Measurements from ENCODE around the gene SATB2. TPM values are rescaled to one million over a fixed set of nuclear protein-coding genes. Genes with fewer than 3 reads are reported as not detected.

Gene SATB2
- total and polyA plus RNA-seq, 9 donors, result 0.92 to 6.3 (median 3.8) TPM

DNA sequence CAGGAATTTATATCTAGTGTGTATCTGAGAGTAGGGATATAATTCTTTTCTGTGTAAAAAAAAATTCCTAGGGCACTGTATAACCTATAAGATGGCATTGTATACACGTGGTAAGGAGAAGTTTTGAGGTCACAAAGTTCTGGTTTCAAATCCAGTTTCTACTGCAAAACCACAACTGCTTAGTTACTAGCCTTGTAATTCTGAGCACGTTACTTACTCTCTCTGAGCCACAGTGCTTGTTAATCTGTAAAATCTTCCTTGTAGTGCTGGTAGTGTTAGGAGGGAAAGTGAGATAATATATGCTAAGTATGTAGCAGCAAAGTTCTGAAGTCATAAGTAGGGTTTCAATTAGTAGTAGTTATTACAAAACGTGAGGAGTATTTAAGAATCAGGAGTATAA, 175.4 kb downstream of the SATB2 start:
- no peak for DNase-seq
- intact Hi-C loops (cut with DNase I), result no loop called here
- TF ChIP-seq POLR2A (IDR thresholded peaks at IDR 0.05), result no peak
- TF ChIP-seq, protein P1, sequence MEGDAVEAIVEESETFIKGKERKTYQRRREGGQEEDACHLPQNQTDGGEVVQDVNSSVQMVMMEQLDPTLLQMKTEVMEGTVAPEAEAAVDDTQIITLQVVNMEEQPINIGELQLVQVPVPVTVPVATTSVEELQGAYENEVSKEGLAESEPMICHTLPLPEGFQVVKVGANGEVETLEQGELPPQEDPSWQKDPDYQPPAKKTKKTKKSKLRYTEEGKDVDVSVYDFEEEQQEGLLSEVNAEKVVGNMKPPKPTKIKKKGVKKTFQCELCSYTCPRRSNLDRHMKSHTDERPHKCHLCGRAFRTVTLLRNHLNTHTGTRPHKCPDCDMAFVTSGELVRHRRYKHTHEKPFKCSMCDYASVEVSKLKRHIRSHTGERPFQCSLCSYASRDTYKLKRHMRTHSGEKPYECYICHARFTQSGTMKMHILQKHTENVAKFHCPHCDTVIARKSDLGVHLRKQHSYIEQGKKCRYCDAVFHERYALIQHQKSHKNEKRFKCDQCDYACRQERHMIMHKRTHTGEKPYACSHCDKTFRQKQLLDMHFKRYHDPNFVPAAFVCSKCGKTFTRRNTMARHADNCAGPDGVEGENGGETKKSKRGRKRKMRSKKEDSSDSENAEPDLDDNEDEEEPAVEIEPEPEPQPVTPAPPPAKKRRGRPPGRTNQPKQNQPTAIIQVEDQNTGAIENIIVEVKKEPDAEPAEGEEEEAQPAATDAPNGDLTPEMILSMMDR (IDR thresholded peaks at IDR 0.05), result no peak
- no peak for TF ChIP-seq EP300 (IDR thresholded peaks at IDR 0.05)
- H3K4me3 ChIP-seq, result no peak overlapping the region
- H3K4me1 ChIP-seq (ENCODE audit: insufficient read depth), result no peaks in the 10 kb centered on the region
- no peaks in the 10 kb centered on the region for H3K36me3 ChIP-seq
- WGBS, 3 donors, result 75 to 81% (median 76%) methylated on average over 3 of the region's 3 CpGs
- H3K27ac ChIP-seq, result no peak overlapping the region
- H3K27me3 ChIP-seq, result no peaks in the 10 kb centered on the region
- no peaks in the 10 kb centered on the region for H3K9me3 ChIP-seq

DNA sequence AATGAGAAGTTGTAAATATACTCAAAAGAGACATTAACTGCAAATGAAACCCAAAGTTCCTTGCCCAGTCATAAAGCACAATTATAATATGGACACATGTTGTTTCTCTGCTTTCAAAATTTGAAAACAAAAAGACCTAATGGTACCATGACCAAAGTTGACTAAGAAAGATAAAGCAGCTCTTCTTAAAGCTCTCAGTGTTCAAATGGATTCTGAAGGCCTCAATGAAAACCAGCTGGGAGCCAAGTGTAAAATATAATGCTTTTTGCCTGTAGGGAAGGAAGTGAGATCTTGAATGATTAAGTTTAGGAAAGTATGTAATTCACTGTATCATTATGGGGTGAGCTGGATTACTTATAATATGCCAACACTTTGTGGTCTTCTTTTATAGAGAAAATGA, 178.6 kb downstream of the SATB2 start:
- TF ChIP-seq POLR2A (IDR thresholded peaks at IDR 0.05), result no peak
- no peak for TF ChIP-seq EP300 (IDR thresholded peaks at IDR 0.05)
- Histone ChIP-seq H3K4me1 (ENCODE audit: insufficient read depth) (no peaks in the 10 kb centered on the region), H3K9me3 (no peaks in the 10 kb centered on the region), H3K4me3 (no peak overlapping the region), H3K36me3 (no peaks in the 10 kb centered on the region), H3K27me3 (no peaks in the 10 kb centered on the region), H3K27ac (no peak overlapping the region)
- intact Hi-C loops (cut with DNase I), result no loop called here
- DNase-seq, result no peak

DNA sequence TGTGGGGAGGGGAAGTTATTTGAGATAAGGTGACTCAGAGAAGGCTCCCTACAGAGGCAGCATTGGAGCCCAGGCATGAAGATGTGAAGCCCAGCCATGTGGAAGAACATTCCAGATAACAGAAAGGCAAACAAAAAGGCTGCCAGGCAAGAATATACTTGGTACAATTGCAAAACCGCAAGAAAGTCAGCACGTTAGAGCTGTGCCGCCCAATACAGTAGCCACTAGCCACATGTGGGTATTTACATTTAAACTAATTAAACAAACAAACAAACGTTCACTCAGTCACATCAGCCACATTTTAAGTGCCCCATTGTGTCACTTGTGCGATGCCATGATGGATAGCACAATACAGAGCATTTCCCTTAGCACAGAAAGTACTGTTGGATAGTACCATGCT, 179.6 kb downstream of the SATB2 start:
- Histone ChIP-seq H3K4me3 (no peak overlapping the region), H3K36me3 (no peaks in the 10 kb centered on the region), H3K4me1 (ENCODE audit: insufficient read depth) (no peaks in the 10 kb centered on the region), H3K27me3 (no peaks in the 10 kb centered on the region), H3K9me3 (no peaks in the 10 kb centered on the region), H3K27ac (no peak overlapping the region)
- 77 to 81% (median 79%) methylated on average over 5 of the region's 5 CpGs for WGBS, 3 donors
- no peak for TF ChIP-seq EP300 (IDR thresholded peaks at IDR 0.05)
- TF ChIP-seq, protein P1 (IDR thresholded peaks at IDR 0.05), result no peak
- no peak for TF ChIP-seq POLR2A (IDR thresholded peaks at IDR 0.05)
- intact Hi-C loops (cut with DNase I), result no loop called here
- DNase-seq, result no peak

DNA sequence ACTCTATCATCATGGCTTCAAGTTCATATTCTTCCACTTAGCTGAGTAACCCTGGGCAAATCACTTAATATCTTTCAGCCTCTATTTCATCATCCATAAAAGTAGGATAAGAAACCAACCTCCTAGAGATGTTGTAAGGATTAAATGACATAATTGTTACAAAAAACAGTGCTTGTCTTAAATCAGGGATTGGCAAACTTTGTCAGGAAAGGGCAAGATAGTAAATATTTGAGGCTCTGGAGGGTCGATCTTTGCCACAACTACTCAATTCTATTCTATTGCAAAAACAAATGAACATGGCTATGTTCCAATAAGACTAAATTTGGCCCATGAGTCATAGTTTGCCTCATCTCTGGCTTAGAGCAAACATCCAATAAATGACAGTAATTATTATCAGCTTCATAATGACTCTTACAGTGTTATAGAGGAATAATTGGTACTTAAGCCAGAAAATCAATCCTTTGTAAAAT, 184.7 kb downstream of the SATB2 start:
- DNase-seq, result no peak
- H3K36me3 ChIP-seq, result no peaks in the 10 kb centered on the region
- no peaks in the 10 kb centered on the region for H3K27me3 ChIP-seq
- no peak overlapping the region for H3K27ac ChIP-seq
- no peaks in the 10 kb centered on the region for H3K4me1 ChIP-seq (ENCODE audit: insufficient read depth)
- intact Hi-C loops (cut with DNase I), result no loop called here
- 32 to 44% (median 33%) methylated on average over 1 of the region's 1 CpG for WGBS, 3 donors
- TF ChIP-seq POLR2A (IDR thresholded peaks at IDR 0.05) (no peak), EP300 (IDR thresholded peaks at IDR 0.05) (no peak)
- TF ChIP-seq, protein P1 (IDR thresholded peaks at IDR 0.05), result no peak
- no peak overlapping the region for H3K4me3 ChIP-seq
- H3K9me3 ChIP-seq, result no peaks in the 10 kb centered on the region

DNA sequence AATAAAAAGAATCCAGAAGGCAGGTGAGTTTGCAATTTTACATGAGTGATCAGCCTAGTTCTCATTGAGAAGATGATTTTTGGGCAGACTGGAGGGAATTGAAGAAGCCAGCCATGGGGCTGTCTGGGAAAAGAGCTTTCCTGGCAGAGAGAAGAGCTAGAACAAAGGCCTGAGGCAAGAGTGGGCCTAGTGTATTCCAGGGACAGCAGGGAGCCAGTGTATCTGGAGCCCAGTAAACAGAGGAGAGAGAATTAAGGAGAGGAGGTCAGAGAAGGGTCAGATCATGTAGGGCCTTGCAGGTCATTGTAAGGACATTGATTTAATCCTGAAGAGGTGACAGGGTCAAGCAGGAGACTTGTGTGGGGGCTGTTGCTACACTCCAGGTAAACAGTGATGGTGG, 195.8 kb downstream of the SATB2 start:
- no peak for DNase-seq
- H3K27me3 ChIP-seq, result no peaks in the 10 kb centered on the region
- no peaks in the 10 kb centered on the region for H3K36me3 ChIP-seq
- no peak overlapping the region for H3K4me3 ChIP-seq
- H3K4me1 ChIP-seq (ENCODE audit: insufficient read depth), result no peaks in the 10 kb centered on the region
- intact Hi-C loops (cut with DNase I), result no loop called here
- H3K9me3 ChIP-seq, result no peaks in the 10 kb centered on the region
- no peak overlapping the region for H3K27ac ChIP-seq
- TF ChIP-seq, protein P1 (IDR thresholded peaks at IDR 0.05), result no peak
- TF ChIP-seq POLR2A (IDR thresholded peaks at IDR 0.05), result no peak
- TF ChIP-seq EP300 (IDR thresholded peaks at IDR 0.05), result no peak

Data from ovary (tissue), 9 donors.